Stimulated activated CD8-positive, alpha-beta memory T cell treated with anti-CD3 and anti-CD28 coated beads, Interleukin-15, amount 100 ng/mL, for 1 hour (primary cell): ENCODE results near the gene RPA3.

ENCODE experiments used
- DNase-seq: peaks from one replicate; pipeline ENCODE4 v3.0.0-alpha.2; 2020; ENCODE audit warnings: low read depth

Gene RPA3

DNA sequence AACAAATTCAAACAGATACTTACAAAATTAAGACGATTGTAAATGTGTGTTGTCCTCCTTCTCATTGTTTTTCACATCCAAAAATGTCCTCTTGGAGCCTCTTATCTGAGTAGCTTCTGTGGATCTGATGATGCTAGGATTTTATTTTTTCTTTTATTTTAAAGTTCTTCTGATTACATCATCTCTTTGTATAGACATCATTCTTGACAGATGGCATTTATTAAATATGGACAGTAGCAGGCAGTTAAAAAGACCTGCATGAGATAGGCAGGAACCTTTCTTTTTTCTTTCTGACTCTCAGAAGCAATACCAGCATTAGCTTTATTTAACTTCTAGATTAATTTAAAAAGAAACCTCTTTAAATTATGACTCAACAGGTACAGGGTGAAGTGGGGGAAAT, at the start of gene RPA3:
Gene RPA3, minus strand, starts transcription at position 116 of the 400 bp plus-strand sequence. CDS start 78,189 bp downstream, outside the sequence.
- DNase-seq: no peak

GRCh38 chr7:7766671-7767070, 48.3 kb upstream of the RPA3 start:
- no peak for DNase-seq

DNA sequence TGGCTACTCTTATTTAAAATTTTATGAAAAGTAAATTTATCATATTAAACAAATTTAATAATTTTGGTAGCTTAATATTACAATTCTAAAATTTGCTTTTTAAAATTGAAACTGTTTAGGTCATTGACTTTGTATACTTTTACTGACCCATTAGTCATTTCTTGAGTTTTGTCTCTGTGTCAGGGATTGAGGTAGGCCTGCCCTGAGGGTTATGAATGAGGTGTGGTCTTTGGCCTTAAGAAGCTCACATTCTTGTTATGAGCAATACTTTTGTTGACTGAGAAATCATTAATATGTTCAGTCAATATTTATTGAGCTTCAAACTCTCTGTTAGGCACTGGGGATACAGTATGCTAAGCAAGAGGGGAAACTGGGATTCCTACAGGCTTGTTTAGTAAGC, 47.0 kb upstream of the RPA3 start:
- DNase-seq: no peak

DNA sequence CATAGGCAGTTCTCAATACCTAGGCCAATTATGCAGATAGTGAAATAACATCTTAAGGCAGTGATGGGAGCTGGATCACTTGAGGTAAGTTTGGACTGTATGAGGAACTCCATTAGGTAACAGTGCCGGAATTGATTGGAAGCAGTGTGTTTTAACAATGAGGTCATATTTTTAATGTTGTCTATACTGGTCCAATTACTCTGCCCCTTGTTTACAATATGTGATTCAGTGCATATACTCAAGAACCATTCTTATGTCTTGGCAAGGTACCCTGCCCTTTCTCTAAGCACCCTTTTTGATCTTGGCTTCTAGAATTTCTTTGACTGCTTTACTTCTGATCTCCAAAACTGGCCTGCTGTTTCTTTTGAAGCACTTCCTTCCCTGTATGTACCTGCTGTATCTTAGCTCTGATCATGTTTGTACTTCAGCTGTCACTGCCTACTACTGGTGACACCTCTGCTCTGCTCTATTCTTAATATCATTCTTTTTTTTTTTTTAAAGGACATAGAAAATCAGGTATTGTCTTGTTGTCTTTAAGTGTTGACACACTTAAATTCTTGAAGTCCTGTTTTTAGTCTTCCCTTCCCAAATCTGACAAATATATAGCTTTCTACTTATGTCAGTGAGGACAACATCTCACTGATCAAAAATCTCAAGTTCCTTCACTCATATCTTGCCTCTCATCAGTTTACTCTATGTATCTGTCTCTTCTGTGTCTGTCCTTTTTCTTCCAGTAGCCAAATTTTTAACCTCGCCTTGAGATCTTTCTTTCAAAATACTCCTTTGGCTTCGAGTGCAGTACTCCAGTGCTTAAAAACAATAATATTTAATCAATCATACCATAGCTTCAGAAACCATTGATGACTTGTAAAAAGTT, 46.4 kb upstream of the RPA3 start:
- DNase-seq: no peak

DNA sequence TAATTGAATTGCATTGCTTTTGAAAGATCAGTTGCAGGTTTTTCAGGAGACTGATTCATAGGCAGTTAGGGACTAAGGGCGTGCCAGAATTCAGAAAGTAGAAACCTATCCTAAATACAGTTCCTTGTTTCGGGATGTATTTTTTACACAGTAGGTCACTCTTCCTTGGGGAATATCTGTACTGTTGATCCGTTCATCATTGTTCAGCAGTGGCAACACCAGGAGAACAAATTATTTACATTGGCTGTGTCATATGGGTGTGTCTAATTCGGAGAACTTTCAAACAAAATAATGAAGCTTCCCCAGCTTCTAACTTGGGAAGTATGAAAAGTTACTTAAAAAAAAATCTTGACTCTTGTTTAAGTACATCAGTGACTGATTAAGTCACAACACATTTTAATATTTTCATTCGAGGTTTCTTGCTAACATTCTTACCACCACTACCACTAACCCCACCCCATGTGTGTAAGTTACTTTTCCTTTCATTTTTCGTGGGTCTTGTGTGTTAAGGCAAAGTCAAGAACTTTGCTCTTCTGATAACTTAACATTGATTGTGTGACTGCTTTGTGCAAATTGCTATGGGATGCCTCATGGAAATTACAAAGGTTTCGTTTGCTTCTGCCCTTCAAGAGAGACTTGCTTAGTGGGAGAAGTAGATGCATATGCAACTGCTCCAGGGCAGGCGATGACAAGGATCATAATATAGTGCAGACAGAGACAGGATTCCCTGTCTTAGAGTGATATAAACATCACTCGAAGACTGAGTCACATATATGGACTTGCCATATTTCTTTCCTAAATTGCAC, 43.8 kb upstream of the RPA3 start:
- no peak for DNase-seq

DNA sequence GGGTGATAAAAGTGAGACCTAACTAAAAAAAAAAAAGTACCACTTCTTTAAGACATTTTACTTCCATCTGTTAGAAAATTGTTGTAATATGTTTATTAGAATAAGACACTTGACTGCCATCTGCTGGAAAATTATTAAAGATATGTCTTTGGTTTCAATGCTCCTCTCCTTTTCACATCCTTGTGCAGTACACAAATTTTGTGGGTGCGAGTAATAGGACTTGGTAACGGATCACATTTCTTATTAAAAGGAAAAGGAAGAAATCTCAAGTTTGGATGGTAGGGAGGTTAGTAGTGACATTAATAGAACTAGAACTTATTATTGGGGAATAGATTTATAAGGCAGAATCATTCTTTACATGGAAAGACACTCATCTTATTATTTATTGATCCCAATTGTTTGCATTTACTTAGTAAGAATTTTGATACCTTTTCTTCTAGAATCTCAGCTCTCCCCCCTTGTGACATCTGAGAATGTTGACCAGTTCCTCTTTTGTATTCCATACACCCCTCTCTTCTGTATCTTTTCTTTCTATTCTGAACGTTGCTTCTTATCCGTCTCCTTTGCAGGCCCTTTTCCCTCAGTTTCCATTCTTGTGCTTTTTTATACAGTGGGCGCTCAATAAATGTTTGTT, 43.0 kb upstream of the RPA3 start:
- no peak for DNase-seq

DNA sequence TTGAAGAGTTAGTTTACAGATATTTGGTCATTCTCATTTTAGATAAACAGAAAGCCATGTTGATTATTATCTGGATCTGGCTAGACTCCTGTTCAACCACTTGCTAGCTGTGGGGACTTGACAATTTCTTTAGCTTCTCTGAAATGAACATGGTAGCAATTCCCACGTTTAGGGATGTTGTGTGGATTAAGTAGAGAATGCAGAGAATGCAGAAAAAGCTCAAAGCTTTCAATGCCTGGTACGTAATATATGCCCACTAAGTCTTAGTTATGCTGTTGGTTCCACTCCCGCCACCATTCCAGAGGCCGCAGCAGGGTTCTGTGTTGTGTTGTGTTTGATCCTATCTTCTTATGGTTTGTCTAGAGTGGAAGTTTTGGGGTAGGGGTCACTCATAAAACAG, 39.2 kb upstream of the RPA3 start:
- DNase-seq: no peak

- DNase-seq: no peak
Measured at GRCh38 chr7:7756577-7756976, 38.2 kb upstream of the RPA3 start.

DNA sequence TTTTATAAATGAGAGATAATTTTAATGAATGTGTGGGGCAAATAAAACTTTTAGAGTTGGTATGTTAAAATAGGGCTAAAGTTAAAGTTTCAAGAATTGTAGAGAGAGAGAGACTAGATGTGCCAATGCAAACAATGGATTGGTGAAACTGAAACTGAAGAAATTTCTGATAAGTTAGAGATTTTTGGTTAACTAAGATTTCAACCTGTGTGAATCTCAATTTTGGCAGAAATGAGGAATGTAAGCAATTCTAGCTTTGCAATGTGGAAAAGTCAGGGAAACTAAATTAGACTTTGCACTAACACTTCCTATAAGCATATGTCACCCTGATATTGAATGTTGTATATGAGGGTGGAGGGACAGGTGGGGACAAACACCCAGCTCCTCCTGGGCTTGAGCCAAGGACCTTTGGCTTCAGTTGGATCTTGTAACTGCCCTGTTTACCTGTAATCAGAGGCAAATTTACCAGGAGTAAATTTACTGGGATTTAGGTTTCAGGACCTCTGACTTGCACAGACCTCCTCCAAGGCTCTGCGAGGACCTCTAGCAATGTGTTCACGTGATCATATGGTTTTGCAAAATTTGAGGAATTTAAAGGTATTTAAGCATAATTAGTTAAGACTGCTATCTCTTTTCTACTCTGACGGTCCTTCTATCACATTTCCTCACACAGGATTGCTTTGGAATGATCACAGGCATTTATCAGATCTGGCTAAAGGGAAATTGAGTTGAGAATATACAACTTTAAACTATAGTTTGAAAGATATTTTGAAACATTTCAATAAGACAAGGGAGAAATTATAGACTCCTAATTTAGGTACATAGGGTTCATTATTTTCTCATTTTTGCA, 33.1 kb upstream of the RPA3 start:
- no peak for DNase-seq

- DNase-seq: no peak
Measured at GRCh38 chr7:7750571-7751242, 32.3 kb upstream of the RPA3 start.

DNA sequence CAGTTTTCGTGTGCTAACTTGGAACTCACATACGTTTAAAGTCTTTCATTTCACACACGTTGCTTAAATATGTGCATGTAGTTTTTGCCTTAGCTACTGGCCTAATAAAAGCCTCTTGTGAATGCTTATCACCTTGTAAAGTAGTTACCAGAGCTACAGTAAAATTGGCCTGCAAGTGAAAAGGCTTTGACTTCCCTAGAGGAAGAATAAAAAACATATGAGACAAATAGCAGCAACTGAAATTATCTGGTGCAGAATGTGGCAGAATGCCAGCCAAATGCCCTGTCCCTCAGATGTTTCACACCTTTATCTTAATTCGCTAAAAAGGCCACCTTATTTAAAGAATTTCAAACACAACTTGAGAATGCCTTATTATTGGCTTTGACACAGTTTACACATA, 28.1 kb upstream of the RPA3 start:
- DNase-seq: no peak

DNA sequence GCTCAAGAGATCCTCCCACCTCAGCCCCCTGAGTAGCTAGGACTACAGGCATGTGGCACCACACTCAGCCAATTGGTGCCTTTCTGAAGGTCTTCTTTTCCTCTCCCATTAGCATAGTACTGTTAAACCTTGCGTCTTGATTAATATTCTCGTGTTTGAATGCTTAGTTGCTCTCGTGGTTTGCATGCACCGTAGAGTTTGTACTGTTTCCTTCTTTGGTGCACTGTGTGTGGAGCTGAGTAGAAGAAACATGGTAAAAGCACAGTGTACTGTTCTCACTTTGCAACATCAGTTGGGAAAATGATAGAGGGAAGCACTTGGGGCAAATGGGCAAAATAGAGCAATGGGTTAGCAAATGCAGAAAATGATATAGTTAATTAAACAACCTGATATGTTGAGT, 27.6 kb upstream of the RPA3 start:
- DNase-seq: no peak

DNA sequence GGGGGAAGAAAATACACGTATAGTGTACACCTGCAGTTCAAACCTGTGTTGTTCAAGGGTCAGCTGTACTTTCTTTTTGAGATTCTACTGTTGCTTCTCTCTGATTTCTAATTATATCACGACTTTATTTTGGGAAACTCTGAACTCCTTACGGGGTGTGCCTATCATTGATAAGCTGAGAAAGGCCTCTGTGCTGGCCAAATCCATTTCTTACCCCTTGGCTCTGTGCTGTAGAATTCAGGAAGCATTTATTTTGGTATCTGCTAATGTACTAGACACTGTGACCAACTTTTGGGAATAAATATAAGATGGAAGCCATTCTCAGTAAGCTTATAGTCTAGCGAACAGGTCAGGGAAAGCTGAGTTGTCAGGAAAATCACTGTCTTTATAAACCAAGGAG, 26.9 kb upstream of the RPA3 start:
- DNase-seq: no peak

- DNase-seq: no peak
Measured at GRCh38 chr7:7742223-7742622, 23.8 kb upstream of the RPA3 start.

DNA sequence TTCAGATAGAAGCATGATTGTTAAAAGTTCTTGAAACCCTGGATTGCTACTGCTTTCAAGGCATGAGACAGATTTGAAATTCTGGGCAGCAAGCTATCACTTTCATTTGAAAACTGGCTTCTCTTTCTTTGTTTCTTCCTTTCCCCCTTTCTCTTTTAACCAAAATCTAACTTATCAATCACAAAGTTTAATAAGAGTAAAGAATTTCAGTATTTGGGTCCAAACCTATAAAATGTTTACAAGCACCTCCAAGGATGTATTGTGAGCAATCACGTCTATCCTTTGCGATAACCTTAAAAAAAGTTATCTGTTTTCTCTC, 21.6 kb upstream of the RPA3 start:
- no peak for DNase-seq

DNA sequence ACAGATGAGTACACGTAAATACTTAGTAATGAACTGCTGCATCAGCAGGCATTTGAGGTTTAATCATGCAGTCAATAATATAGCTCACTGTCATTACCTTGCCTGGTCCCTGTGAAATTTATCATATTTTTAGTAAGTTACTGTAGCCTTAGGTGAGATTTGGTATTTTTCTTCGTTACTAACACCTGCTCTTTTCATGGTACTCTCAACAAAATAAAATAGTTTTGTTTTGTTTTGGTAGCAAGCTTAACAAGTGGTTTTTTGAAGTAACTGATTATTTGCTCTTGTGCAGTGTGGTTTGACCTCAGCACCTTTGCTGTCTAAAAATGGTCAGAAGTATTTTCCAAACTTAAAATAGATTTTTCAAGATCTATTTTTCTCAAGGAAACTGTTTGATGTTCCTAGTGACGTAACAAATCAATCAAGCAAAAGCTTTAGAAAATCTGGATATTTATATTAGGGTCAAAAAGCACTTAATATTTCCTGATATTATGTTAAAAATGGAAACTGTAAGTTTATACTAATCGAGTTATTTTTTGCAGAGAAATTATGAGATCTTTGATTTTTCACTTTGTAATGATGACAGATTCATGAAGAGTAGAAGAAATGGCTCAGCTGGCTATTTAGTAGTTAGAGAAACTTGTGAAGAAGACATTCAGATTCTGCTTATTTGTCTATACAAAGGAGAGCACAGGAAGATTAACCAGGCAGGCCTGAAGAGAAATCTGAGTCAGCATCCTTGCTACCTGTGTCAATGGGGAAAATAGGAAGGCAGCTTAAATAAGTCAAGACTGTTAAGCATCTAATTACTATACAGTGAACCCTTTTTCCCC, 21.0 kb upstream of the RPA3 start:
- DNase-seq: no peak

GRCh38 chr7:7738622-7739021, 20.2 kb upstream of the RPA3 start:
- no peak for DNase-seq

DNA sequence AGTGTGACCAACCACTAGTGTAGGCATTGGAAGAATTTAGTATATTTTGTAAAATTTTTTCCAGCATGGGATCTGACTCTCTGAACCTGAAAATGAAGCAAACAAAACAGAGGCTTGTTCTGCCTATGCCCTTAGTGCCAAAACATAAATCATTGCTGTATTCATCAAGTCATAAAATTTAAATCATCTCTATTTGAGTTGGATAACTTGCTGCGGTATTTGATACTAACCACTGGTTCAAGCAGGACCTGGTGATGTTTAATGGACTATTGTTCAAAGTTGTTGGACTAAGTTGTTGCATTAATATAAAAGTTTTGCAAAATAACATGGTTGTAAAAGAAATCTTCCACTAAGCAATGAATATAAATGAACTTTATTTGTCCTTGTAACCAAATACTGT, 19.8 kb upstream of the RPA3 start:
- no peak for DNase-seq

DNA sequence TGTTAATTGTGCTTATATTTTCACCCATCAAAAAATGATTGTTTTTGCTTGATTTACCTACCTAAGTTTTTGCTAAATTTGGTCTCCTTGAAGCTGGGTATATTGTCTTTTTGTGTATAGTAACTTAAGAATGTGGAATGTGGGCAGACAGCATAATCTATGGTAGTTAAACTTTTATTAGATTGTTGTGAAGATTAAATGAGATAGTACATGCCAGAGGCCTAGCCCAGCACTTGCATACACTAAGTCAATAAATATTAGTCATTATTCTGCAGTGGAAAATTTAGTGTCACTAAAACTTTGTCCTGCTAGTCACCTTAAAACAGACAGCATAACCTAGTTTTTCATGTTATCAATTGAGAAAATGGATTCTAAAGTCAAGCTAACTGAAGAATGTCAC, 19.3 kb upstream of the RPA3 start:
- no peak for DNase-seq

DNA sequence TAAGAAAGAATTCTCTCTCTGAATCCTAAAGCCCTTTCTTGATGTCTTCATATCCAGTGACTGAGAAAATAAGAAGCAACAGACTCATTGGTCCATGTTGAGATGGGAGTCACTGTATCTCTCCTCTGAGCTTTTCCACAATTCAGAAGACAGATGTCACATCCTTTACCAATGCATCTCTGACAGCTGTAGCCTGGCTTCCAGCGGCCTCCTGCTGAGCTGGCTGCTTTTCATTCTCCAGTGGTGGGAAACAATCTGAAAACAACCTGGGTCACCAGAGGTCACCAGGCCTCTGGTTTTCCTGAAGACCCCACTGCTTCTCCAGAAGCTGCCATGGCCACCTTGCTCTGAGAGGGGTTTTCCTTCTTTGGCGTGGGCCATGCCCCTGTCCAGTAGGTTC, 18.3 kb upstream of the RPA3 start:
- no peak for DNase-seq
